RWPE1 (cell line): ENCODE data around the gene LCA5L.

ENCODE experiments used
- CTCF ChIA-PET: fragments of 350-600 bp; sonication (Branson Sonifier 250); formaldehyde crosslinking; extraction: SDS; loops from one replicate; lab custom pipeline; 2021; lab: Yijun Ruan, JAX
- POLR2A ChIA-PET: fragments of 400-600 bp; formaldehyde crosslinking; extraction: SDS; loops from one replicate; lab custom pipeline; 2020; ENCODE audit warnings: antibody characterized with exemption; ENCODE audit not compliant: low non-redundant PET; lab: Yijun Ruan, JAX
- DNase-seq: peaks from one replicate; pipeline ENCODE4 v3.0.0; 2012; ENCODE audit warnings: low spot score
- H3K27ac ChIP-seq: fragments of 450-650 bp; 2 replicates; pipeline ENCODE4 v1.5.1; 2017
- TF ChIP-seq, protein P1 (sequence below): fragments of 450-650 bp; conservative IDR thresholded peaks from 2 replicates; pipeline ENCODE4 v1.5.1; 2017; ENCODE audit warnings: low read depth, mild to moderate bottlenecking

The LCA5L gene

DNA sequence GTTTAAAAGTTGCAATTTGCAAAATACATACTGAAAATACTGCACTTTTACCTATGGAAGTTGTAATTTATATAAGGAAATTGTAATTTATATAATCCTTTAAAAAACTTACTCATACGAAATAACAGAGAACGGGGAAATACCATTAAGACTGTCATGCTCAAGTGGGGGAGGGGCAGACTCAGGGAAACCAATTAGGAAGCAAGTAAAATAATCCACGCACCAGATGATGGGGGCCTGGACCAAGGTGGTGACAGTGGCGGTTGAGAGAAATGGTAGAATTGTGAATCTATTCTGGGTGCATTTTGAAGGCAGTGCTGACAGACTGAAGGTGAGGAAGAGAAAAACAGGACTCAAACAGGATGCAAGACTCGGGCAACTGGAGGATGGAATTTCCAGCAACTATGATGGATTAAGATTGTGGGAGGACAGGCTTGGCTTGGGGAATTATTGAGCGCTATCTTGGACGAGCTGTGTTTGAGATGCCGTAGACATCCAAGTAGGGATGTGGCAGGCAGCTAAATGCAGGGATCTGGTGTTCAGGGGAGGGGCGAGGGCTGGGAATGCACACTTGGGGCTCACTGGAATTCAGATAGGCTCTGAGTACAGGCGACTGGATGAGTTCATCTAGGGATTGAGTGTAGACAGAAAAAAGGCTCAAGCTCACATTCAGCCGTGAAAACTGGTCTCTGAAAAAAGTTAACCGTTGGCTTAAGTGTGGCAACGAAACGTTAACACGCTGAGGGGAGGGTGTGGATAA is 977 bp downstream of the LCA5L start:
- ChIA-PET POLR2A (no interaction called here), CTCF (interaction anchor here (0.6 kb wide), 1 partner anchor 259 kb away, joined by 3 read pairs; no protein-coding TSS in a partner anchor)
- TF ChIP-seq, protein P1, sequence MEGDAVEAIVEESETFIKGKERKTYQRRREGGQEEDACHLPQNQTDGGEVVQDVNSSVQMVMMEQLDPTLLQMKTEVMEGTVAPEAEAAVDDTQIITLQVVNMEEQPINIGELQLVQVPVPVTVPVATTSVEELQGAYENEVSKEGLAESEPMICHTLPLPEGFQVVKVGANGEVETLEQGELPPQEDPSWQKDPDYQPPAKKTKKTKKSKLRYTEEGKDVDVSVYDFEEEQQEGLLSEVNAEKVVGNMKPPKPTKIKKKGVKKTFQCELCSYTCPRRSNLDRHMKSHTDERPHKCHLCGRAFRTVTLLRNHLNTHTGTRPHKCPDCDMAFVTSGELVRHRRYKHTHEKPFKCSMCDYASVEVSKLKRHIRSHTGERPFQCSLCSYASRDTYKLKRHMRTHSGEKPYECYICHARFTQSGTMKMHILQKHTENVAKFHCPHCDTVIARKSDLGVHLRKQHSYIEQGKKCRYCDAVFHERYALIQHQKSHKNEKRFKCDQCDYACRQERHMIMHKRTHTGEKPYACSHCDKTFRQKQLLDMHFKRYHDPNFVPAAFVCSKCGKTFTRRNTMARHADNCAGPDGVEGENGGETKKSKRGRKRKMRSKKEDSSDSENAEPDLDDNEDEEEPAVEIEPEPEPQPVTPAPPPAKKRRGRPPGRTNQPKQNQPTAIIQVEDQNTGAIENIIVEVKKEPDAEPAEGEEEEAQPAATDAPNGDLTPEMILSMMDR, result no peak
- peak overlapping the region; percentile 76 for H3K27ac ChIP-seq
- peak; percentile 10 for DNase-seq

DNA sequence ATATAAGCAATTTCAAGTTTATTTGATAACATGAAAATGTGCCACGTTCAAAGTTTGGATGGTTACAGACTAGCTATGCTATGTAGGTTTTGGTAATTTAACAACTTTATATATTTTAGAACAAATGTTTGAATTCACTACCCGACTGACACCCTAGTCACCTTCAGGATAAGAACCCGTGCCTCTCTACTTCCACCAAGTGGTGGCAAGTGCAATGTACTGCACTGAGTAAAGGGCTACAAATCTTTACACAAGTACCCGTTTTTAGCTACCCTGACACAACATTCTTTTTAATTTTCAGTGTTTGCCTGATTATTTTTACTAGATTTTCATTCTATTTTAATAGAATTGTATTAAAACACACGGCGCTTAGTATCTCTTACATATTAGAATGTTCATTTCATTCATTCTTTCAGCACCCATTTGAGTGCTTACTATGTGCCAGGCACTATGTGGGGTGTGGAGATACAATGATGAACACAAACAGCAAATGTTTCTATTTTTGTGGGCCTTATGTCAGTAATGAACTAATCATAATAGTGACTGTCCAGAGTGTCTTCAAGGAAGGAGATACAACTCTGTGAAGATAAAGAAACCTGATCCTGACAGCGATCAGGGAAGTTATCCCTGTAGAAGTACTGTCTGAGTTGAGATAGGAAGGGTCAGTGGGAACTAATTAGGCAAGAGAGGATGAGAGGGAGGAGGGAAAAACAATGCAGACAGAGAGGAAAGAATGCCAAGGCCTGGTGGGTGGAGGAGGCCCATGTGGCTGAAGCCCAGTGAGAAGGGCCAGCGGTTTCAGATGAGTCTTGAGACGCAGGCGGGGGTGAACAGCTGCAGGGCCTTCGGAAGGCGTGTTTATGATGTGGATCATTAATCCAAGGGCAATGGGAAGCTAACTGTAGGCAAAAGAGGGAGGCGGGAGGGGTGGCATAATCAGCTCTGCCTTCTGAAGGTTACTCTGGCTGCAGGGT is 3.8 kb downstream of the LCA5L start:
- peak; percentile 48 for DNase-seq
- TF ChIP-seq, protein P1, result peak; percentile 81
- ChIA-PET CTCF (interaction anchor here (0.6 to 1.2 kb wide), 4 partner anchors 14 to 906 kb away, joined by 3 to 6 read pairs (median 4); no protein-coding TSS in a partner anchor), POLR2A (no interaction called here)
- H3K27ac ChIP-seq, result no peak overlapping the region

DNA sequence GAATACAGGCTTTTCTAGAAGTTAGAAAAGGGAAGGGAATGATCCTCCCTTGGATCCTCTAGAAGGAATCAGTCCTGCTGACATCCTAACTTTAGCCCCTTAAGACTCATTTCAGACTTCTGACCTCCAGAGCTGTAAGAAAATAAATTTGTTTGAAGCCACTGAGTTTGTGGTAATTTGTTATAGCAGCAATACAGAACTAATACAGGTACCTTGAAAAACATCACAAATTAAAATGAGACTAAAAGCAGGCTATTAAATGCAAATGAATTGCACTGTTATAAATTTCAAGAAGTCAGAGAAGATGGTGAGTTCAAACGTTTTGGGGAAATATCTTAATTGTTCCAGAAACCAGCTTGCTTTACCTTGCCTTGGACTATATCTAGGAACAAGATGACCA is 6.3 kb downstream of the LCA5L start:
- TF ChIP-seq, protein P1, result no peak
- no peak for DNase-seq
- H3K27ac ChIP-seq, result no peak overlapping the region
- ChIA-PET CTCF (no interaction called here), POLR2A (no interaction called here)

DNA sequence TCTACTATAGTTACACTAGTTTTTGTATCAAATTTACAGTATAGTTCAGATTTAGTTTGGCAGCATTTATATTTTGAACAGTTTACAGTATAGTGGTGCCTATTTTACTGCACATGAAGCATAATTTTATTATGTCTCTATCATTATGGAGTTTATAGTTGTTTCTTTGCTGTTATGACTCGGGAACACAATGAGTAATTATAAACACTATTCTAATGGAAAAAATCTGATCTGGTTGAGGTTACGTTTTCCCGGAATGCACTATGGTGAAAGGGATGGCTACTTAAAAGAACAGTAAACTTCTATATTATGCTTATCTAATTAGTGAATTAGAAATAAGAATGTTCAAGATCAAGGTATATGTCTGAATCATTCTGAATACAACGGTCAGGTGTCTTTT is 10.6 kb downstream of the LCA5L start:
- POLR2A ChIA-PET, result no interaction called here
- H3K27ac ChIP-seq, result no peak overlapping the region
- no peak for DNase-seq
- CTCF ChIA-PET, result no interaction called here
- TF ChIP-seq, protein P1, result no peak

DNA sequence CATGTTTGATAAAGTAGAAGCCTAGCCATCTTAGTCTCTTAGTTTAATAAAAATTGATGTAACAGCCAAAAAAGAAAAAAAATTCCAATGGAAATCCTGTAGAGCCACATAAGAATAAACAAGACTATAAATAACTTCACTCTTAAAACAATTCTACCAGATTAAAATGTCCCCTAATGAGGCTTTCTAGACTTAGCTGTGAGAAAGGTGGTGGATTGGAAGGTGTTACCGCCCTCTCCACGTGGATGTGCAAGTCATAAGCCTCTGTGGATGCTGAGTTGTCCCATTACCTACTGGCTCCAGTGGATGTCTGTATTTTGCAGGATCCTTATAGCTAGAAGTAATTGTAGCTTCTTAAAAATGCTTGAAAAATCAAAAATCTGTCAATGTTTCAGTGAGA is 14.6 kb downstream of the LCA5L start:
- no peak for DNase-seq
- CTCF ChIA-PET, result no interaction called here
- no peak overlapping the region for H3K27ac ChIP-seq
- POLR2A ChIA-PET, result no interaction called here
- TF ChIP-seq, protein P1, result no peak

DNA sequence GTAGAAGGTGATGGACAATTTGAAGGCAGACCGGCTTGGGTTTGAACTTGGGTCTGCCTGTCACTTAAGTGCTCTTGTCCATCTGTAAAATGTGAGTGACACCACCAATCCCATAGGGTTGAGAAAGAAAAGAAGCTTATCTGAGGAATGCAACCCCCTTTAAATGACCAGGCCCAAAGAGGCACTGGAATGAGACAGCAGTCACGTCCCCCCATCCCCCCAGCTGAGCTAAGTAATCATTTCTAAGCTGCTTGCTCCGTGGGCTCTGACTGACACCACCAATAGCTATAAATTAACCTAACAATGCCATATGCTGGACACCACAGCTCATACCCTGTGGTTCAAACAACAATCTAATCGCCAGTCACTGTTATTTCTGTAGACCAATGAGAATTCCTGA is 15.1 kb downstream of the LCA5L start:
- TF ChIP-seq, protein P1, result no peak

More for the DNA sequence above, 15.1 kb downstream of the LCA5L start:
- CTCF ChIA-PET, result no interaction called here
- POLR2A ChIA-PET, result no interaction called here
- H3K27ac ChIP-seq, result no peak overlapping the region
- no peak for DNase-seq
